ENCODE results near the gene GRIN2A. TPM values are rescaled to one million over a fixed set of nuclear protein-coding genes. Genes with fewer than 3 reads are reported as not detected.
A peak's percentile ranks its signal among the peaks of the same experiment; 100 is the strongest.

GRIN2A gene
- polyA plus RNA-seq, 5 donors, result 0.10 to 0.94 (median 0.32) TPM

GRCh38 chr16:9821331-9821730 is 360.9 kb downstream of the GRIN2A start:
- no peak for DNase-seq

GRCh38 chr16:9820476-9821246 is 361.6 kb downstream of the GRIN2A start:
- DNase-seq, result no peak

DNA sequence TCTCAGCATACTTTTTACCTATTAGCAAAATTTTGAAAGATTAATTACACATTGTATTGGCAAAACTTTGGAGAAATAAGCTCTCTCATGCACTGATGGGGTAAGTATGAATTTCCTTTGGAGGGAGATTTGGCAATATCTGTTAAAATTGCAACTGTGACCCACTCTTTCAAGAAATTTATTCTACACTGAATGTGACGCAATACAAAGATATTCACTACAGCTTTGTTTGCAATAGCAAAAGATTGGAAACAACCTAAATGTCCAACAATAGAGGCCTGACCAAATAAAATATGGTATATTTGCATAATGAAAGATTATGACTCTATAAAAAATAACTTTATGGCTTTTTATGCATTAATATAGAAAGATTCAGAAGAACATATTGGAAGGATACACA is 363.5 kb downstream of the GRIN2A start:
- DNase-seq, result no peak

DNA sequence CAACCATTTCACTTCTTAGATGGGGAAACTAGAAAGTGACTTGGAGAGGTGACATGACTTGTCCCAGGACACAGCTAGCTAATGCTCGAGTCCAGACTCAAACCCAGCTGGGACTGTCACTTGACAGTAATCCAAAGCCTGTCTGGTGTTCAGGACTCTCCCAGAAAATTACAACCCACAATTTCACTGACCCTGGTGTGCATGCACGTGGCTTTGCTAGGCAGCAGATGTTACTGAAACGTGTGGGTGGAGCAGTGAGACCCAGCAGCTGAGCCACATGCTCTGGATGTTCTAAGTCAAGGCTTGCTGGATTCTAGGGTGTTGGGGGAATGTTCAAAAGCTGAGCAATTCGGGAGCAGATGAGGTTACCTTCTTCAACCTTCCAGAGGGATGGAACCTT is 364.6 kb downstream of the GRIN2A start:
- DNase-seq, result no peak

- DNase-seq, result no peak
Measured at GRCh38 chr16:9816644-9817043, 365.6 kb downstream of the GRIN2A start.

DNA sequence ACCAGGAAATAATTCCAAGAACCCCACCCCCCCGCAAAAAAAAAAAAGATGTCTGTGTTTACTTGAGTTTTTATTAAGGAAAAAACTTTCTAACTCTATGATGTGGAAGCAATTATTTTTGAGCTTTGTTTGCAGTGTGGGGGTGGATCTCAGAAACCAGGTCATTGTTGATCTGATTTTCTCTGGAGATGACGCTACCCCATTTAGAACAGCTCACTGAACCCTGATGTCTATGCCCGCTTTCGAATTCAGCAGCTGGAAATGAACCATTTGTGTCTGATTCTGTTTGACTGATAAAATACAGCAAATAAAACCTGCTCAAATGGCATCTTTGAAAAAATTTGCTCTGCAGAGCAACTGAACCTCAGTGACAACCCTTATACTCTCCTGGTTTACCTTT is 368.6 kb downstream of the GRIN2A start:
- no peak for DNase-seq

DNA sequence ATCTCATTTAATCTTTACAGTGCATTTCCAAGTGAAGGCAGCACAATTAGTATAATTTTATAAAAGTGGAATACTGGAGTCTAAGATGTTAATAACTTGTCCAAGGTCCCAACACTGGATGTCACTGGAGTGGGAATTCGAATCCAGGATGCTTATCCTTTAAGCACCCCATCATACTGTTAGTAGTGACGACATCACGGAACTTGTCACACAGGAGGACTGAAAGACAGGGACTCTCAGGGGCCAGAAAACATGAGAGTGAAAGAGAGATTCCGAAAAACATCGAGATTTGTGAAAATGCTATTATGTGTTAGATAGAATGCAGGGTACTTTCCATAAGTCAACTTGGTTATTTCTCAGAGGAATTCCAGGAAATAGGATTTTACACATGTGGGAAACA is 374.0 kb downstream of the GRIN2A start:
- DNase-seq, result no peak

- no peak for DNase-seq
Measured at GRCh38 chr16:9807302-9807701, 374.9 kb downstream of the GRIN2A start.

DNA sequence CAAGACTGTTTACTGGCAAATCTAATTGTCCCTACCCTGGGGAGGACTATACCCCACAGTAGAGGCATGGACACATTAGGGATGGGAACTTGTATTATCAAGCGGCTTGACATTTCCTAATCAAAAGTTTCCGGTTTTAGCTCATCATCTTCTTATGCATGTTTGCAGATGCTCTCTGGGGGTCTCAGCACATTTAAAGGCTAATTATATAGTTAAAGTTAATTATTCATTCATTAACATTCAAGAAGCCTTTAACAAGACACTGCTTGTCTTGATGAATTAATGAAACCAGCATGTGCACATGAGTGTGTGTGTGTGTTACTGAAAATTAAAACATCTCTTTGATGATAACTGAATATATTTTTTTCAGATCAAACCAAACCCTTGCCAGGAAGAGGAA is 377.1 kb downstream of the GRIN2A start:
- no peak for DNase-seq

DNA sequence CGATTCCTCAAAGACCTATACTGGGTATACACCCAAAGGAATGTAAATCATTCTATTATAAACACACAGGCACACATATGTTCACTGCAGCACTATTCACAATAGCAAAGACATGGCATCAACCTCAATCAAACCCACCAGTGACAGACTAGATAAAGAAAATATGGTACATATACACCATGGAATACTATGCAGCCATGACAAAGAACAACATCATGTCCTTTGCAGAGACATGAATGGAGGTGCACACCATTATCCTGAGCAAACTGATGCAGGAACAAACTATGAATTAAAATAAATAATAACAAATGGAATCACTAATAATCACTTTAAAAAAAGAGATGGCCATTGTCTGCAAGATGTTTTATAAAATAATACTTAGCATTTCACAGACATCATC is 380.1 kb downstream of the GRIN2A start:
- DNase-seq, result no peak

DNA sequence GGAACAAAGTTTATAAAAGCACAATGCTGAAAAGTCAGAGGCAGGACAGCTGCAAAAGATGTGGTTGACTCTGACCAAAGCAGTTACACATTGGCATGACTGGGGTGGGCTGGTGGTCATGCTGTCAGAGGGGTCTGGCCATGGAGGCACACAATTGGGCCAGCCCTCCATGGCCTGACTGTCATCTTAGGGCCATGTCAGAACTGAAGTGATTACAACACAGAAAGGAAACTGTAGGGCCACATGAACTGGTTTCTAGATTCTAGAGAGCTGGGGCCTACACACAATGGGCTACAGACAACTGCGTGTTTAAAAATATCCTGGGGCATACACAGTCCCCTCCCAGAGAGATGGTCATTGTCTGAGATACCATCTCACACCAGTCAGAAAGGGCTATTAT is 380.6 kb downstream of the GRIN2A start:
- DNase-seq, result no peak

DNA sequence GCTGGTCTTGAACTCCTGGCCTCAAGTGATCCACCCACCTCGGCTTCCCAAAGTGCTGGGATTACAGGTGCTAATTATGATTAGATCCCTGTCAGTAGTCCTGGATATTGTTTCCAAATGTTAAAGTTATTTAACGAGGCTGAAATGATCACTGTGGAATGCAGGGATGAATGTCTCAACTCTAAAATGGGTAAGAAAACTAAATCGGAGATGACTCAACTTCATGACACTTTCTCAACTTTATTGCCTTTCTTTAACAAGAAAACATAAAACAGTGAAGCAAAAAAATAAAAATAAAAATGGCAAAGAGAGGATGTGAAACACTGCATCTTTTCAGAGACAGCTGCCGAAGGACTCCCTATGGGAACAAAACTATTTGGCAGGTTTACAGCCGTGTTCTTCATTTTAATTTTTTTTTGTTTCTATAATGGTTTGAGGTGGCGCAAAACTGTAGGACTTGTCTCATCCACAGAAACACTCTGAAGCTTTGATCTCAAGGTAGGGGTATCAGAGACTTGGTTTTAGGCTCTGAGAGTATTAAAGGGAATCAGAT is 382.0 kb downstream of the GRIN2A start:
- no peak for DNase-seq

DNA sequence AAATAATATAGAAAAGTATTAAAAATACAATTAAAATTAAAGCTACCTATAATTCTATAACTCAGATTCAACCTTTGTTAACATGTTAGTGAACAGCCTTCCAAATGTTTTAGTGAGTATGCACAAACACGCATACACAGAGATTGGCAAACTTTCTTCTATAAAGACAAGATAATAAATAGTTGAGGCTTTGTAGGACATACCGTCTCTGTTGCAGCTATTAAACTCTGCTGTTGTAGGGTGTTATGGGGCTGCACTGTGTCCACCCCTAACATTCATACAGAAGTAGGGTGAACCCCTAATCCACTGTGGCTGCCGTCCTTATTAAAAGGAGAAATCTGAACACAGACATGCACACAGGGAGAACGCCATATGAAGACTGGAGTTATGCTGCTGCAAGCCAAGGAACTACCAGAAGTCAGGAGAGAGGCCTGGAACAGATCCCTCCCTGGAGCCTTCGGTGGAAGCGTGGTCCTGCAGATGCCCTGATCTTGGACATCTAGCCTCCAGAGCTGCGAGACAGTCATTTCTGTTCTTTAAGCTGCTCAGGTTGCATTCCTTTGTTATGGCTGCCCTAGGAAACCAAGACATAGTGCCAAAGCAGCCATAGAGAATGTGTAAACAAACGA is 383.2 kb downstream of the GRIN2A start:
- DNase-seq, result no peak

- no peak for DNase-seq
Measured at GRCh38 chr16:9798474-9798873, 383.8 kb downstream of the GRIN2A start.

DNA sequence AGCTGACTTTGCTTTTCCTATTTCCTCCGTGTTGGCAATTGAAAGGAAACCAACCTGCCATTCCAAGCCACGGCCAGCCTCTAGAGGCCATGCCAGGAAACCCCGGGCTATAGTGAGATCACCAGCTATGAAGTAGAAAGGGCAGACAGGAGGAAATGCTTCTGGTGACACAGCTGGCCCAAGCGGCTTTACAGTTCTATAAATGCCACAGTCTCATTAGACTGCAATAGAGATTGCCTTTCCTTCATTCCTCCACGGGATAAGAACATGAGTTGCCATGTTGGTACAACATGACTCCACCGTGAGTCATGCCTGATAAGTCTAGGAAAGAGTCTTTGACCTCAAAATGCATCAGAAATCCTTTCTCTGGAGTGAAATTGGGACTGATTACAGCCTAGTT is 384.9 kb downstream of the GRIN2A start:
- DNase-seq, result no peak

- DNase-seq, result no peak
Measured at GRCh38 chr16:9793623-9794022, 388.6 kb downstream of the GRIN2A start.

- DNase-seq, result no peak
Measured at GRCh38 chr16:9791556-9791955, 390.7 kb downstream of the GRIN2A start.

- DNase-seq, result no peak
Measured at GRCh38 chr16:9790199-9790598, 392.0 kb downstream of the GRIN2A start.

DNA sequence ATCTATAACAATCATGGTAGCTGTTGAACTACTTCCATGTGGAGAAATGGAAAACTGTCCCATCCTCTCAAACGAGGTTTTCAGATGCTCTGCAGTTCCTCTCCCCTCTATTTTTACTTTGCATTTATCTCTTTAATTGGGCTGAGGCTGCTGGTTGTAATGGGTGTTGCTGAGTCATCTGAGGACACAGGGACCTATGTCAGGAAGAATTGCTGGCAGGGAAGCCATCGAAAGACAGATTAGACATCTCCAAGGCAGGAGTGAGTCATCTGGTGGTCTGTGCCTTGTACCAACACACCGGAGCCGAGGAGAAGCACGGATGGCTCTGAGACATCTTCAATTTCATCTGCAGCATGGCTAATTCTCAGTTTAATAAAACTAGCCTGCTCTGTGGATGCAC is 394.5 kb downstream of the GRIN2A start:
- DNase-seq, result no peak

DNA sequence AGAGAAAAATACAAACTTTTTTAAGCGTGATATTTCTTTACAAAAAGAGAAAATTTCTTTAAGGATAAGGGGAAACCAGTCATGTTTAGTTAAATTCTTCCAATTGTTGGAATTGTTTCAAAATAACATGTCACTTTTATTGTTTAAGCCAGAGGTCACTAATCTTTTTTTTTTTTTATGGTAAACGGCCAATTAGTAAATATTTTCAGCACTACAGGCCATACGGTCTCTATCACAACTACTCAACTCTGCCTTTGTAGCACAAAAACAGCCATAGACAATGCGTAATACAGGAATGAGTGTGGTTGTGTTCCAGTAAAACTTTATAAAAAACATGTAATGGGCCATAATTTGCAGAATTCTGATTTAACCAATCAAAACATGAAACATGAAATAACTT is 401.4 kb downstream of the GRIN2A start:
- DNase-seq, result peak in 1 of 2 donors; percentile 29

DNA sequence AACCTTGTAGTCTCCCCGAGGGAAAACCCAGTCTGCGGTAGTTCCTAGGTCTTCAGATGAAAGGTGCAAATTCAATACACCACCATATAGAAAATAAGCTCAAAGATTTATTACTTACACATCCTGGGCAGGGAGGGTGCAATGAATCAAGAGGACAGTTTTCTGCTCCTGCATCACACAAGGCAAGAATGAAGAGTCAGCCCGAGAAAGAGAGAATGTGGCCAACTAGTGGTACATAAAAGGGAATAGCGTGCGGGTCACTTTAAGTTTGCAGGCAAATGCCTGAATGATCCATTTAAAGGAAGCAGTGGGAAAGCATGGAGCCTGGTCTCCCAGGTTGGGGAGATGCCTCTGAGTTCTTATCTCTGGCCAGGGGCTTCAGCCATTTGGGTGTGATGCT is 403.4 kb downstream of the GRIN2A start:
- DNase-seq, result no peak

GRCh38 chr16:9775998-9776397 is 406.2 kb downstream of the GRIN2A start:
- DNase-seq, result no peak

GRCh38 chr16:9773289-9773688 is 408.9 kb downstream of the GRIN2A start:
- no peak for DNase-seq

Measured in right lung (tissue), 5 donors.